HG03469 (cell line): ENCODE data around the gene ELAVL4.
"Not testable (repeated sequence)": the region's sequence is repeated elsewhere in the genome, so short reads cannot be mapped to it uniquely, and the experiment has no call there.

ENCODE experiments used
- ATAC-seq: cut with Tn5 transposase; IDR thresholded peaks from one replicate; pipeline ENCODE4 v1.9.1; 2021; ENCODE audit warnings: mild to moderate bottlenecking, moderate library complexity, moderate number of reproducible peaks; ENCODE audit not compliant: unreplicated experiment

The ELAVL4 gene

DNA sequence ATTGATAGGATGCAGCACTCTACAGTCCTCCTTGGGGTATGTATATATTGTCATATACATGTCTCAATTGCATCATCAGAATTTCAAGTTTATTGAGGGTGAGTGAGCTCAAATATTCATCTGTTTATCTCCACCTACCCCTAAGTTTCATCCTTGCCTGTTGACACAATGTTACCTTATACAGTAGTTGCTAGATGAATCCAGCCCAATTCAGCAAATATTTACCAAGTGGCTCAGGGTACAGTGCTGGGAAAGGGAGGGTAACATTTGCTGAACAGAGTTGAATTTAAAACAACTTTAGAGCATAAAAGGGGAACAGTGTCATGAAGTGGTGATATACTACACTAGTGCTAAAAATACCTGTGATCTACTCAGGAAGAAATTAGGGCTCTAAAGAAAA is 14.4 kb downstream of the ELAVL4 start:
- ATAC-seq: no peak

DNA sequence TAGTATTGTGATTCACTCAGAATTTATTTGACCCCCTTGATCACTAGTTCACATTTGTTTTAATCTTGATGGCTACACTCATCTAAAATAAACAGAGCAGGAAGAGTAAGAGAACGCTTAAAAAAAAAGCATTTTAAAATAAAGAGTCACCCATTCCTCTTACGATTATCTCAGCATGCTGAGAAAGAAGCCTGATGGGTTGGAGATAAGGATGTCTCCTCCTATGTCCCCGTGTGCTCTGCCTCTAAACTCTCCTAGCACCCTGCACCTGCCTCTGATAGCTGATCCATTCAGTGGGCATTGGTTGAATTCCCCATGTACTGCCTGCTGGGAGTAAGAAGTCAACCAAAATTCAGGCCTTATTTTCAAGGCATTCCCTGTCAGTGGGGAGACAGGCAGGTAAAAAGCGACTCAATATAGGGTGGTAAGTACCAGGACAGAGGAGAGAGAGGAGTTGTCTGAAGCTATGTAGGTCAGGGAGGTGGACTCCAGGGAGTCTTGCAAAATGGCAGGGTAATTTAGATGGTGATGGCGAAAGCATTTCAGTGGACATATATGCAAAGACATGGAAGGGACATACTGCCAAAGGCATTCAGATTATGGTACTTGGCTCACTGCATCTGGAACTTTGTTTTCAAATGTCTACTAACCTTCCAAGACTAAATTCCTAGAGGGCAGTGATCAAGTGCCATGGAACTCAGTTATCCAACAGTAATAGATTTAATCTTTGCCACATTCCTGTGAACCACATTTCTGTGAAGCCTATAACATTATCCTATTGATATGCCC is 18.4 kb downstream of the ELAVL4 start:
- no peak for ATAC-seq

DNA sequence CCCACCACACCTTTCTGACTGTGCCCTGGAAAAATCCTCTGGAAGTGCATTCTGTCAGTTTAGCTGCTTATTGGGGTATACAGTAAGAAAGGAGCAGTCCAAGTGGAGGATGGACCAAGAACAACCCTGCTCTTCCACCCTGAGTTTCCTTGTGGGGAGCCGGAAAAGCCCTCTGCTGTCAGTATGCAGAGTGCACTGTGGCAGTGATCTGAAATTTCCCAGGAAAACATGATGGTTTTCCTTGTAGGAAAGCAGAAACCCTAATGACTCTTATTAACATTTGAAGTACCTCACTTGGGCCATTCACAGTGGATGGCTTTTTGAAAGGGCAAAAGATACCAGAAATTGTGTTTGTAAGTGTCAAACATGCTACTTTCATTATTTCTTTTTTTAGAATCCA is 20.5 kb downstream of the ELAVL4 start:
- ATAC-seq: no peak

GRCh38 chr1:50132347-50132894 is 23.7 kb downstream of the ELAVL4 start:
- no peak for ATAC-seq

DNA sequence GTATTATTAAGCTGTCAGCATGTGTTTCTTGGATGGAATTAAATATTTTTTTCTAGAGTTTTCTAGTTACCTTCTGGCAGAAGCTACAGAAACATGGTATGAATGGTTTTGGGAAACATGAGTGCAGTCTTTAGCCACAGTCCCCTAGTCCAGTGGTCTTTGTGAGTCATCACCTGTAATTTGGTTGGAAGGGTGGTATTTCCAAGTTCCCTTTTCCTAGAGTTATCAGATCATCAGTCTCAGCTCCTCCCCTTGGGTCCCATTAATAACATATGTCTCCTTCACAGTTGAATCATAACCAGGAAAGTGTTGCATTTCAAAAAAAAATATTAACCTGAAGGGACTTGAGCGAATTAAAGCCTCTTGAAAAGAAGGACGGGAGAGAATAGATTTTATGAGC is 27.0 kb downstream of the ELAVL4 start:
- ATAC-seq: no peak

- no peak for ATAC-seq
Measured at GRCh38 chr1:50139339-50140181, 30.8 kb downstream of the ELAVL4 start.

DNA sequence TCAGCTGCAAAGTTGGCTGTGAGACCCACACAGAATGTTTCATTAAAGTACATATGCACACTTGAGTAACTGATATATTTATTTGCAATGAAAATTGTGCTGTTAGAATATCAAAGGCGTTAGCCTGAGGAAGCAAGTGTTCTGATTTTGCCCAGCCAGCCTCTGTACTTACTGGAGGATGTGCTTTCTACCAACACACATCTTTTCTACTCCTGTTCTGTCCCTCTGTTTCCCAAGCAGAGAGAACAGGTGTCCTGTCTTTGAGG is 31.4 kb downstream of the ELAVL4 start:
- ATAC-seq: no peak

GRCh38 chr1:50147191-50147850 is 38.6 kb downstream of the ELAVL4 start:
- ATAC-seq: no peak

GRCh38 chr1:50148142-50148923 is 39.6 kb downstream of the ELAVL4 start:
- no peak for ATAC-seq

GRCh38 chr1:50152236-50152635 is 43.5 kb downstream of the ELAVL4 start:
- ATAC-seq: no peak

GRCh38 chr1:50155541-50155940 is 46.8 kb downstream of the ELAVL4 start:
- ATAC-seq: no peak

GRCh38 chr1:50156241-50157010 is 47.7 kb downstream of the ELAVL4 start:
- ATAC-seq: no peak

DNA sequence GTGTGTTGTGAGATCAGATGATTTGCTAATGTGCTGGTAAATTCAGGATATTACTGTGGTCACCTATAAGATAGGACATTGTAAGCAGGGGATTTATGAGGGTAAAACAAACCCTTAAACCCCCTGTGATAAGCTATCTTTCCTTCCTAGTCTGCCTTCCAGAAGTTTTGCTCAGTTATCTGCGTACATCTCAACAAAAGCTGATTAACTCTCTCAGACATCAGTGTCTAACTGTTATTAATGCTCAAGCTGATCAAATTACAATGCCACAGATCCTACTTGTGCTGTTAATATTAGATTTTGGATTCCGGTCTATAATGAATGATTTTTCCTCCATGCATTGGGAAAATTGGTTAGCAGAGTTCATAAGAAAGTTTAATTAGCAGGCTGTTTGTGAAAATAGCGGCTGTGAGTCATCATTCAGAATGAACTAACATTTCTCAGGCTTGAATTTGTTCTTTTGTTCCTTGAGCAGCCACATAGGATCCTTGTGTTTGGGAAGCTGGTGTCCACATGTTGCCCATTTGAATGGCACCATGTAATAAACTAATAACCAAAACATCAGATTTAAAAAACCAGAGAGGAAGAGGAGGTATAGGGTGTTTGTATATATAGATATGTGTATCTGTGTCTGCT is 48.7 kb downstream of the ELAVL4 start:
- ATAC-seq: no peak

- ATAC-seq: no peak
Measured at GRCh38 chr1:50158421-50158820, 49.7 kb downstream of the ELAVL4 start.

DNA sequence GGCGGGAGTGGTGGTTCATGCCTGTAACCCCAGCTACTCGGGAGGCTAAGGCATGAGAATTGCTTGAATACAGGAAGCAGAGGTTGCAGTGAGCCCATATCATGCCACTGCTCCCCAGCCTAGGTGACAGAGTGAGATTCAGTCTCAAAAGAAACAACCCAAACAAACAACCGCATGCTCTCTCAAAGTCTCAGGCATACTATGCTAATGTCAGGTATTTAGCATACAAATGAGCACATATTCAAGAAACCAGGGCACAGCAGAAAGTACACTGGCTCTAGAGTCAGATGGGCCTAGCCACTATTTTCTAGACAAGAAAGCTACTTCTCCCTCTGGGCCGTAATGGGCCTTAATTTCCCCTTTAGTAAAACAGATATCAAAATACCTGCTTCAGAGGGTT is 55.0 kb downstream of the ELAVL4 start:
- no peak for ATAC-seq

GRCh38 chr1:50166351-50166750 is 57.6 kb downstream of the ELAVL4 start:
- ATAC-seq: not testable (repeated sequence)

- ATAC-seq: no peak
Measured at GRCh38 chr1:50172299-50172698, 63.6 kb downstream of the ELAVL4 start.

DNA sequence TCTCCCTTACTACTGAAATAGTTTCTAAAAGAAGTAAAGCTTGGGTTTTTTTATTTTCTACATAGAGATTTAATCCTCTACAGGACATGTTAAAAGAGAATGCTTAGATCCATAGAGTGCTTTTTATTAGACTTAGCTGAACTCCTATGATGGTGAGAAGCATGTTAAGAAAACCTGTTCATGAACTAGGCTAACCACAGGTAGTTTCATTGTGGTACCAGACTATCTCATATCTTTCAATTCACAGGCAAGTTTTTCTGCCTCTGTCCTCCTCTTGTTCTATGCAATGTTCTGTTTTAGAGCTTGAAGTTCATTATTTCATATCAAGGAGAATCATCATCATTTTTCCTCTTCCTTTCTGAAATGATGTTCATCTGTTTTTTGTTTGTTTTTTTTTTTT is 65.4 kb downstream of the ELAVL4 start:
- no peak for ATAC-seq
